ENCODE measurements around the gene ARHGAP25.
A peak's percentile ranks its signal among the peaks of the same experiment; 100 is the strongest.

ARHGAP25 gene

DNA sequence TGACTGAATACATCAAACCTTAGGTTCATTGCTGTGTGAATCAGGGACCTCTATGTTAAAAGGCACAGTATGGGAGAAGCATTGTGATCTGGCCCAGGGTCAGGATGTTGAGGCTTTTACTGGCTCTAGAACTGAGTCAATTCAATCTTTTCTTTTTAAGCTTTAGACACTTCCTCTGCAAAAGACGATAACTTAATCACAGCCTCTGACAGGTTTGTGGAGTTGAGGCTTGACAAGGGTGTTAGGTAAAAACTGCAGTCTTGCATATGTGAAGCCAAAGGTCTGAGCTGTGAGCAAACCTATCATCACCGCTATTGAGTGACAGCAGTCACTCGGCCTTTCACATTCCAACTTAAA lies 17.3 kb upstream of the ARHGAP25 start:
- DNase-seq (ENCODE audit: low read depth) = no peak

DNA sequence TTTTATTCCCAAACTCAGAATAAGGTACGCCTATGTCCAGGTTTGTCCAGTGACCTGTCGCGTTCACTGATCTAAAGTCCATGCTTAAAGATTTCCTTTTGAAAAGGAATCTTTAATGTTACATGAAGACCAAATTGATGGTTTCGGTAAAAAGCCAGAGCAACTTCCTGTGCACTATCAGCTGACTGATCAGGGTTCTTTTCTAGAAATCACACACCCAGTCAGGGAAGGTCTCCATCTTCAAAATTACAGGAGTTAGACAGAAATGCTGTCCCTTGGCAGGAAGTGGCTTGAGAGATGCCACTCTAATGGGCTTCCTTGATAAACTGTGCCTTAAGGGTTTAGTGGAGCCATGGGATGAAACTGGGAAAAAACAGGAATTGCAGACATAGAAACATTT lies 14.7 kb upstream of the ARHGAP25 start:
- DNase-seq (ENCODE audit: low read depth) = no peak

DNA sequence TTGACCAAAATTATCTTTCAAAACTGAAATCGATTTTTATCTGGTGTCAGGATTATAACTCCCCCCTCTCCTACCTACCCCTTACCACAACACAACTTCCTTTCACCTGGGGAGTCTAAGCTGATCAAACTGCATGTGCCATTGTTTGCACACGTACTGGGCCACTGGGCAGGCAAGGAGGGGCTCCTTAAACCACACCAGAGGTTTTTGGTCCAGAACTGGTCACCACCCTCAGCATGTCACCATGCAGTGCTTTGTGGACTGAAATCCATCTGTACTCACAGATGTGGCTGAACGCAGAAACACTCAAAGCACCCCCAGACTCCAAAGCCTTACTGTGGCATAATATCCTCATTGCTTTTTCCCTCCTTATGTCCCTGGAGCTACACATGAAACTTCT lies 13.9 kb upstream of the ARHGAP25 start:
- no peak for DNase-seq (ENCODE audit: low read depth)

DNA sequence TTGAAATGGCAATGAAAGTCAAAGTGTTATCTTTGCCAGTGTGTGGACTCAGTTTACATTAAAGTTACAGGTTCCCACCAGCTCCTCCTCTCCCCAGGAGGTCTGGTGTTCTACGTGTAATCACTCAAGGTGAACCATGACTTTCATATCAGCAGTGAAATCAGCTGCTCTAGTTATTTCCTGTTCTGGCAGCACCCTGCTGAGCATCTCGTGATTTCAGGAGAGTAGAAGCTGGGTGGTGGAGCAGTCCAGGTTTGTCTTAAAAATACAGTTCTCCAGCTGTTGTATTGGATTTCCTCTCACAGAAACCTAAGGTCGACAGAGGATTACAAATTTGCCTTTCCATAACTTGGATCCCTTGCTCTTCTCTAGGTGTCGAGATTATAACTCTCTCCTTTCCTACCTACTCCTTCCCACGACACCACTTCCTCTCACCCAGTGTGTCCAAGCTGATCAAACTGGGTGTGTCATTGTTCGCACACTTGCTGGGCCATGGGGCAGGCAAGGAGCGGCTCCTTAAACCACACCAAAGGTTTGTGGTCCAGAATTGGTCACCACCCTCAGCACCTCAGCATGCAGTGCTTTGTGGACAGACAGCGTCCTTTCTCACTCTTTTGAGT lies 13.0 kb upstream of the ARHGAP25 start:
- DNase-seq (ENCODE audit: low read depth) = no peak

DNA sequence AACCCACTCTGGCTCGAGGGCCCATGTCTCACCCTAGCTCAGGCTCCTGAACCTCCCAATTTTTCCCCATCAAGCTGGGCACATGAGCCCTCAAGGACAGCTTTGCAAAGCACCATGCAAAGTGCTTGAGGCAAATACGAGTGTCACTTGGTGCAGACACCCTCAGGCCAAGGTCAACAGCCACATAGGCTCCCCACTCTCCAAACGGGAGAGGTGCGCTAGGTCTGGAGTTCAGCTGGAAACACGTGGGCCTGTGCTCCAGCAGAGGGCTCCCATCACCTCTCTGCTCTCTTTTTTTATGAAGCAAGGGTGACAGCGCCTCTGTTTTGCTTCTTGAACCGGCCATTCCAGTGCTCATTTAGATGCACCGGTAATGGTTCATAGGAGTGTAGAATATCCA lies 11.9 kb upstream of the ARHGAP25 start:
- DNase-seq (ENCODE audit: low read depth) = no peak

DNA sequence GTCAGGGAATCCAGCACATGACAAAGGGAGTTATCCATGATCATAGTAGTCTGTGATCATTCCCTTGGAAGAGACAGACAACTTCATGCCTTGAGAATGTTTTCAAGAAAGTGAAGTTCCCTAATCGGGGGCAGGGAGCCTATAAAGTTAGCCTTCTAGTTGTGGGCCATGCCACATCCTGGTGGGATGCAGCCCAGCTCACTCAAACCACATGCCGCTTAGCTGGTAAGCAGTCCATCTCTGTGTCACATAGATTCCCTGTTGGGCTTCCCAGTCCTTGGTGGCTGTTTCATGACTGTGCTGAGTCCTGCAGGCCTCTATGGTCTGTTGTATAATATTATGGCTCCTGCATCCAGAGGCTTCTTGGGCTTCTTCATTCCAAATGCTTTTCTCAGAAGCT lies 11.4 kb upstream of the ARHGAP25 start:
- no peak for DNase-seq (ENCODE audit: low read depth)

DNA sequence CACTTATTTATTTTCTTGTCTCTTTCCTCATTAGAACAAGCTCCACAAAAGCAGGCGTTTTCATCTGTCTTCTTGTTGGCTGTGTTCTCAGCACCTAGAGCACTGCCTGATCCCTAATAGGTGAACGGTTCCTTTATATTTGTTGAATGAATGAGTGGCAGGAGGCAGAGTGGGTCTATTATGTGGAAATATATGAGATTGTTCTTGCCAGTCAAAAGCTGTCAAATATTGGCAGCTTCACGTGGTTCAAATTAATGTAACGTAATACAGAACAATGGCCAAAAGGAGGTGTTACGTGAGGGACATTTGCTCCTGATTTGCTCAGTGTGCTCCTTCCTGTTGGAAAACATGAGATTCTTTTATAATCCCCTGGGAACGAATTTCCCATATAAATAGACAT lies 8.5 kb upstream of the ARHGAP25 start:
- DNase-seq (ENCODE audit: low read depth) = no peak

DNA sequence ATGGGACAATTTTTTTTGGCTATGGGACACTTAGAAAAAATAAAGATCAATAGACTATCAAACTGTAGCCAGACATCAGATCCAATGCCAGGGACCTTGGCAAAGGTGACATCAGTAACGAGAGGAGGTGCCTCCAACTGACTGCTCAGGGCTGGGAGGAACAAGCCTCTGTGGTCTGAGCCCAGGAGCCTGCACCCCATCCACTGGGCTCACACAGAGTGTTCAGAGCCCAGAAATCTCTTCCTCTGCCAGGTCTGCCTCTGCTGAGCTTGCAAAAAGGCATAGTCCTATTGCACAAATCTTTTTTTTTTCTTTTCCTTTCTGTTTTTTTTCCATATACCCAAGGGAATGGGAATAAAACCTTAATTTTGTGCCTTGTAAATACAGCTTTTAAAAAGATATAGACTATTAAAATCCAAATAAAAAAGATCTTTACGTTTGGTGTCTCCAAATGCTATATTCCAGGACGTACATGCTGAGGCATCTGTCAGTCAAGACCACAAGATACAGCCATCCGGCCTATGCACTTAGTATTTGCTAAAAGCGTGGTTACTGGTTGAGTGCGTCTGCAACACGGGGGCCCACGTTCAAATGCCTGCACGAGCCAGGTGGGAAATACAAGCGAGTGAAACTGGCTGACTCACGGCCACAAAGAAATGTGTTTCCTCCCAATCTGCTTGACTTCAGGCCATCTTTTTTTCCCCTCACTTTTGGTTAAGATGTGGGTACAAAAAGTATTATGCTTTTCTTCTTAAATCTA lies 7.8 kb upstream of the ARHGAP25 start:
- DNase-seq (ENCODE audit: low read depth) = no peak

DNA sequence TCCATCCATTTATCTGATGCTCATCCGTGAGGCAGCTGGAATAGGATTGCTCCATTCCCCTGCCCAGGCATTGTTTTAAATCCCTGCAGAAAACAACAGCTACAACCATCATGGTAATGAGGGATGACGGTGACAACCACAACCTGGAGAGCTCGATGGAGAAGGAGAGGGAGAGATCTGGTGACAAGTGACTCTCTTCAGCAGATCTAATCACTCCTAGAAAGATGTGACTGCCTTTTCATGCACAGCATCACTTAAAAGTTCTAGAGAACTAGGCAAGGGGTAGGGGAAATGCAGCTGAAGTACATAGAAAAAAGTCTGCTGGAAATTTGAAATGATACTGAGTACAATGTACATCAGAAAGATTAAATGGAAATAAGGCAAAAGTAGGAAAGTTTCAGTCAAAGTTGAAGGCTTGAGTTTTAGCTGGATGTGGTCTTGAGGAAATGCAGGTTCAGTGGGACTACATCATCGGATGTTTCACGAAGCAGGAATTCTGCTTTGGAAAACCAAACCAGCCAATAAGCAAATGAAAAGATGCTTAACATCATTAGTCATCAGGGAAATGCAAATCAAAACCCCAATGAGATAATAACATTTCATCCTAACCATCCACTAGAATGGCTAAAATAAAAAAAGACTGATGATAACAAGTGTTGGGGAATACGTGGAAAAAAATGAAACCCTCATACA lies 6.8 kb upstream of the ARHGAP25 start:
- DNase-seq (ENCODE audit: low read depth) = peak; percentile 83

DNA sequence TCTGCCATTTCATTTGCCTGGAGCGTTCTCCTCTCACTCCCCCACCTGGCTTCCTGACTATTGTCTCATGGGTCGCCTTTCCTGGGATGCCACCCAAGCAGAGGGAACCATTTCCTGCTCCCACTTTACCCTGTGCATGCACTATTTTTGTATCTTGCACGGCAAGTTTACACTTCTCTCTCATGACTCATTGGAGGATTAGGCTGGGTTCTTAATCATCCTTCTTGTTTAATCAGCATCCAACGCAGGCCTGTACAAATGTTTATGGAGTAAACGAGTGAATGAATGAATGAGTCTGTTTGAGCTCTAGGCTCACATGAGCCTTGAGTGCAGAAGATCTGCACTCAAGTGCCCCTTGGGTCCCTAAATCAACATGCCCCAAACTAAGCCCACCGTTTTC lies 3.8 kb upstream of the ARHGAP25 start:
- DNase-seq (ENCODE audit: low read depth) = peak; percentile 79

DNA sequence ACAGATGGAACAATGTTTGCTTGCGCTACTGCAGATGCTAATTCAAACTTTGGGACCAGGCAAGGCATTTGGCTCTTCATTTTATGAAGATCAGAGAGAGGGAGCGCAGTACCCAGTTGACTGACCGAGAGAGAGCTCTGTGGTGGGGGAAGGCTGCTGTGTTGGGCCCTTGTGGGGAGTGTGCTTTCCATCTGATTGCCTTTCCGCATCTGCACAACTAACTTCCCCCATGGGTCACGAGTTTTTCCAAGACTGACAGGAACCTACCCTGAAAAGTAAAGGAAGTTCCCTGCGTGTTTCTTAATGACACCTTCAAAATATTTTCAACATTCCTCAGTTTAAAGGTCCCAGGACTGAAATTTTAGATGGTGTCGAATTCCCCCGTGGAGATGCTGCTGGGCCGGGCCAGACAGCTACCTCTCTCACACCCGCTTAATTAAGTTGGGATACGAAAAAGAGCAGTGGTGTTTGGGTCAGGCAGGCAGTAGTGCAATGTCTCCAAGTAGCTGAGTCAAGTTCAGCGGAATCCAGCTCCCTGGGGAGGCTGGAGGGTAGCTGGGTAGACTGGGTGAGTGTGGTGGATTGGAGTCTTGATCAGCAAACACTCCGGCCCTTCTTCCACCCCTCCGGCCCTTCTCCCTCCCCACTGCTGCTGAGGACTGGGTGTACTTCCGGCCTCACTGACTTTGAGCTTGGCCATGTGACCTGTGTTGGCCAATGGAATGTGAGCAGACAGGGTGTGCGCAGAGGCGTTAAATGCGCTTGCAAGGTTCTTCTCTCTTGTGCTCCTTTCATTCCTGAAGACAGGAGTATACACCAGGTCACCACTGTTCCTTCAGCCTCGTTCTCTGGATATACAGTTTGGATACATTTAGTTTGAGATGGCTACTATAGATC lies 2.3 kb upstream of the ARHGAP25 start:
- no peak for DNase-seq (ENCODE audit: low read depth)

DNA sequence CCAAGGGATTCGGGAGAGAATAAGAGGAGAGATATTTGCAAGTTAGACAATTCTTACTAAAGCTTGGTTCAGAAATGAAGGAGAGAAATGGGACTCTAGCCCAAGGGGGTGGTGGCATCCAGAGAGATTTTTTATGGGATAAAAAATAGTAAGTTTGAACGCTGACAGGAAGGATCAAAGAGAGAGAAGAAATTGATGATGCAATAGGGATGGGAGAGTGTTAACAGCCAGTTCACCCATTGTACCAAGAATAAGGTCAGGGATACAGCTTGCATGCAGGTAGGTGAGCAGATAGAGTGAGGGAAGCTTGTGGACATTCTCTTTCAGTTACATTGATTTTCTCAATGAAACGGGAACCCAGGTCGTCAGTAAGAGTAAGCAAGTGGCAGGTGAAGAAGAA lies 1.2 kb upstream of the ARHGAP25 start:
- no peak for DNase-seq (ENCODE audit: low read depth)

DNA sequence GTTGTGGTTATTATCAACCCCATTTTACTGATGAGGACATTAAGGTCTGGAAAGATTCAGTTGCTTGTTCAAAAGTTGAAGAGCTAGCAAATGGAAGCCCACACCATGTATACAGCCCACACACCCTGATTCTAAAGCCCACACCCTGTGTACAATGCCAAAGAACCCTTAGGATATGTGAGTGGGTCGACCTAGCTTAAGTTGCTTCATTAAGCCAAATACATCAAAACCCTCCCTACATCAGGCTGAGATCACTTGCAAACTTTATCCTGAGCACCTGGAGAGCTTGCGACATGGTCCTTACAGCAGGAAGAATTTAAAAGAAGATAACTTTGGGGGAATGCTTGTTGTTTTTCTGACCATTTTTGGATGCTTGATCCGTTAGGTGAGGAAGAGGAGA lies 435 bp upstream of the ARHGAP25 start:
- no peak for DNase-seq (ENCODE audit: low read depth)

DNA sequence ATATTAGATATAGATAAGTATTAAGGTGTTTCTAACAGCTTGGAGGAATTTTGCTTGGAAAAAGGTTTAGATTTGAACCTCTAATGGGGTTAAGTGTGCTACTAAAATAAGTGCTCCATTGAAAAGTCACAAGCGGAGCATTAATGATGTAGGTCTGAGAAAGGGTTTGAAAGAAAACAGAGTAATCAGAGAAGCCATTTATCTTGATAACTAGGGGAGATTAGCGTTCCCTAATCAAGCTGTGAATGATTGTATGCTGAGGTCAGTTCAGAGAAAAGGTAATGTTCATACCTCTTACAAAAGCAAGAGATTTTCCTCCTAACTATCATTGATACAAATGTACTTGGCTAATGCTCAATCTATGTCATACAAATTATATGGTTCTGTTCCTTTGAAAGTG lies 1.5 kb downstream of the ARHGAP25 start:
- DNase-seq (ENCODE audit: low read depth) = no peak

DNA sequence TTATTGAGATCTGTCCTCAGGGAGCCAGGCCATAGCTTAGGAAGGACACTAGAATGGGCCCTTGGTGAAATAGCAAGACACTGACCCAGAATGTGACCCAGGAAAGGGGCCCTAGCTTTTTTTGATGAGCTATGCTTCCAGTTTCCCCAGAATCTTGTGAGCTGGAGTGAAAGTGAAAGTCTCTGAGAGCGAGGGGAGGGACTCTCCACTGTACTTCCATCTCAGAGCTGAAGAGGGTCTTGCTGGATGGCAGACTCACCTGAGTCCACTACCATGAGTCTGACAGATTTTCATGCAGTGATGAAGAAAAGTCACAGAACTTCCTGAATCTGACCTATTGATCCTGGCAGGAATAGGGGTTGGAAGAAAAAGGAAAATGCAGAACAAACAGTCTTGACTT lies 3.1 kb downstream of the ARHGAP25 start:
- no peak for DNase-seq (ENCODE audit: low read depth)

DNA sequence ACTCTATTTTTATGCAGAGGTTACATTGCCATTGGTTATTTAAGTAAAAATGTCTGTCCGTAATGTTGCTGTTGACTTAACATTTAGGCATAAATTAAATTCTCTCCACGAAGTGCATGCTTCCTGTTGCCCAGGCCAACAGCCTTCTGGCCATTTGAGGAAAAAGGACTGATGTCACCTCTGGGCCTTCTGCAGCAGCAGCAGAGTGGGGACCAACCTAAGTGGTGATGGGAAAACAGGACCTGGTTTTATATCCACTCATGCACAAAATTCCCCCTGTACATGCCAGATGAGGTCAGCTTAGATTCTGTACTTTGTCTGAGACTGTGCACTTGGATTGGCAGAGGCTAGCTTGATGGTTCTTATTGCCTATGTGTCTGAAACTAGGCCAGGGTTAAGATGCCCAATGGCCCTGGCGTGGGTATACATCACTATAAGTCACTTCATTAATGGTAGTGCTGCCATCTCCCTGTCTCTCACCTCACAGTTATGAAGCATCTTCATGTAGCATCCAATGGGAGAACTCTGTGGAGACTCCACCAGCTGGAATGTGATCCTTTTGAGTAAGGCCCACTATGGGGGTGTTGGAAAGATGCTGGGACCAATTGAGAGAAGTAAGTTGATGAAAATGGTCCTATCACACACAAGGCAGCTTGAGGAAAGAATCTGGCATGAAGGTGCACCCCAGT lies 4.4 kb downstream of the ARHGAP25 start:
- no peak for DNase-seq (ENCODE audit: low read depth)

DNA sequence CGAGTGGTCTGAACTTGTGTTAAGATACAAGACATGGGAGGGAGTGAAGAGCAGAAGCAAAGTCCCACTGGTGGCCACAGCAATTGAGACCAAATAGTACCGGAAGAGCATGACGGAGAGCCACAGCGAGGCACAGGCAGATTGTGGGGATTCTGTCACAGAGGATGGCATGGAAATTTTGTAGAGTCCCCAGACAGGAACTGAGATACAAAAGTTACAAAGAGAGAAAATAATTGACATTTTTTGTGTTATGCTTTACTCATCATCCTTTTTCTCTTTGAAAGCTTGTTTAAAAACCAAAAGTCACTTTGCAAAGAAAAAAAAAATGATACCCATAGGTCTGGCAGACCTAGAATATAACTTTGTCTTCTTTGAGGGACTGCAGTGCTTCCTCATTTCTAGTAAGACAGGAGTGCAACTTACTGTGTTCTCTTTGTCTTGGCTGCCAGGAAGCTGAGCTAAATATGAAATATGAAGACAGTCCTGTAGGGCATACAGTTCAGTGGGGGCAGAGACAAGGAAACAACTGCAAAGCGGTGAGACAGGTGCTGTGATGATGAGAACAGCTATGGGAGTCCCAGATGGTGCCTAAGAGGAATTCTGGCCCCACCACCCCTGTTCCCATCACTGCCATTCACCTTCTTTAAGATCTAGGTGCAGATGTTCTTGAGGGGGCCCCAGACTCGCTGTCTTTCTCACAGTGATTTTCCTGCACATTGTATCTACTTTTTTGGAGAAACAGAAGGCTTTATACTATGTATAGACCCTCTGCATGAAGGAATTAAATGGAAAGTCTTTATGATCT lies 5.2 kb downstream of the ARHGAP25 start:
- DNase-seq (ENCODE audit: low read depth) = no peak

DNA sequence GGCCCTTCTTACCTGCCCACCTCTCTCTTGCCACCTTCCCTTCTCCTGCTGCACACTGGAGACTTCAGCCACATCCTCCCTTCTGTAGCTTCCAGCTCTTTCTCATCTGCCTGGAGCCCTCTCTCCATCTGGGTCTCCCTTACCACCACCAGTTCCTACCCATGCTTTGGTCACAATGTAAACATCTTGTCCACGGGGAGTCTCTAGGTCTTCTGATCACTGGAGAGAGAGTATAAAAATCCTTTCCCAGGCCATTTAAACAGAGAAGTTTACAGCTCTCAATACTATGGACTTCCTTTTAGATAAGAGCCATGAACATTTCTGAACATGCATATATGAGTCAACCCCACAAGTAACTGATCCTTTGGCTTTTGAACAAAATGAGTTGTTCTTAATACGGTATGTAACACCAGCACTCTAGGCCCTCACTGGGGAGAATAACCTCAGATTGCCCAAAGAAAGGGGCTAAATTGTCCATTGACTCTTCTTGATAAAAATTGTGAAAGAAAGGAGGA lies 5.8 kb downstream of the ARHGAP25 start:
- DNase-seq (ENCODE audit: low read depth) = peak; percentile 29

DNA sequence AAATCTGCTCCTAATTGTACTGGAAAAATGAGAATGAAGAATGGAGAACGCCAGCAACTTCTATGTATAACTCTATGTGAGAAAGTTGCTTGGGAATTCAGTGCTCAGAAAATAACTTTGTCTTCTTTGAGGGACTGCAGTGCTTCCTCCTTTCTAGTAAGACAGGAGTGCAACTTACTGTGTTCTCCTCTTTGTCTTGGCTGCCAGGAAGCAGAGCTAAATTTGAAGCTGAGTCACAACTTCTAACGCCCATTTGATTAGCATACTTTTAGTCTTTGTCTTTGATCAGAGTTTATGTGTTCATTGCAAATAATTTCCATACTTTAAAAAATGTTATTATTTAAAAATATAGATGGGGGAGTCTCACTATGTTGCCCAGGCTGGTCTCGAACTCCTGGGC lies 6.6 kb downstream of the ARHGAP25 start:
- DNase-seq (ENCODE audit: low read depth) = no peak

DNA sequence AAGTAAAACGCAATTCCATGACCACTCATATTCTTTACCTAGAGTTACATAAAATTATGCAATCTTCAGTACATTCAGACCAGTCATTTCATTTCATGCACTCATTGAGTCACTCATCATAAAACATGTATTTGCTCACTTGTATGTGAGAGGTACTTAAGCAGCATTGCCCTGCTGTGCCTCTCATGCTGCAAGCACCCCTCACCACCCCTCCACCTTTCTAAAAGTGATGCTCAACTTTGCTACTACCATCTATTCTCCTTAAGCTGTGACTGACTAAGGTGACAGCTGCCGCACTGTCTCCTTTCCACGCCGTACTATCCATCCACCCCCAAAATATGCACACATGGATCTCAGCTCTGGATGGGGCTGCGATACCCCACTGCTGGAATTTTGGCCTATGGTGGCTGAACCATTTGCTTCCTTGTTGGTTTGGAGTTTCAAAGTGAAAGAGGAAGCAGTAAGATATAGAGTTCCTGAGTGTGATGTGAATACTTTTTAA lies 7.2 kb downstream of the ARHGAP25 start:
- DNase-seq (ENCODE audit: low read depth) = no peak
